NCI-H774 (cell line): Measurements from ENCODE around the gene KCNMA1.

Source experiments
- DNase-seq: peaks from one replicate; lab custom pipeline; 2025; lab: John Stamatoyannopoulos, UW

KCNMA1 gene

GRCh38 chr10:76830218-76830617 is 807.4 kb downstream of the KCNMA1 start:
- DNase-seq = no peak

GRCh38 chr10:76829724-76830123 is 807.9 kb downstream of the KCNMA1 start:
- DNase-seq = no peak
